ENCODE measurements around the gene NFU1. TPM values are rescaled to one million over a fixed set of nuclear protein-coding genes. Genes with fewer than 3 reads are reported as not detected.
"Not testable (repeated sequence)": the region's sequence is repeated elsewhere in the genome, so short reads cannot be mapped to it uniquely, and the experiment has no call there.

Gene NFU1
- total RNA-seq, 8 experiments from 2014 or later: 33.6 to 84.1 (median 62.4) TPM

DNA sequence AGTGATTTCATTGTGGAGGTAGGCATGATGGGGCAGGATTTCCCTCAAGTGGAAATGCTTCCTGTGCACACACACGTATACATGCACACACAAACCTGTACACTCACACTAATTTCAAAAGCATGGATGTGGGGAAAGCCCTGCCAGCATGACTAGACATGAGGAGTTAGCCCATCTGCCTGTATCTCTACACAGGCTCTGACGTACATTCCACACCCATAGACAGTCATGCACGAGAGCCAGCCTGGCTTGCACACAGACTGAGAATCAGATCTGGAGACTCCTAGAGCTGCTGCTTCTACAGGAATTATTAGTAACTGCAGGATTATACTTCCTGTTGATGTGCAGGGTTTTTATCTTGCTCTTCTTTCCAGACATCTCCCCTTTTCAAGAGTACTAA is 27.3 kb upstream of the NFU1 start:
- H3K4me1 ChIP-seq (replicated peaks in 1 of 2): no peaks in the 10 kb centered on the region
- WGBS, 10 experiments: 38 to 100% (median 97%) methylated on average over 1 to 2 of the region's 3 CpGs; no CpG with 5 or more reads in 6 of the 10 experiments
- ATAC-seq (replicated peaks in 6 of 8): peak in 3 of 8 experiments; percentile 31 to 100 (median 97)
- H3K4me3 ChIP-seq: no peak overlapping the region
- no peak overlapping the region for H3K27ac ChIP-seq
- in situ Hi-C loops (cut with MboI; ENCODE audit: low pct_unique_long_range_greater_than_20kb in 2 of 9, low sequenced_read_pairs in 9 of 9, unreplicated experiment in 9 of 9): no loop called here

DNA sequence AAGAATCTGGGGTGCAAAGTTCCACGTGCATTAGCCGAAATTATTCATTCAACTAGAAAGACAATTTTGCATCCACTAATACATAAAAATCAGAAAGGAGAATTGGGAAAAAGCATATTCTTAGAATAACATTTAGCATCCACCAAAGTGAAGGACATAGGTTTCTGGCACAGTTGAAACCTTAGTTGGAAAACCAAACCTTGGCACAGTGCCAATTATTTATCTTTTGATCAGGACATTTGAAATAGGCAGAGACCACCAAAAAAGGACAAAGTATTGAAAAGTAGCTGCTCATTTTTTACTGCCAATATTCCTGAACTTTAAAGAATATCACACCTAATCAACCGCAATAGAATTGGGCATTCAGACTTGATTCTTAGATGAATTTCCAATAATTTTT is 25.5 kb upstream of the NFU1 start:
- 94 to 100% (median 100%) methylated on average over 1 to 3 of the region's 3 CpGs for WGBS, 10 experiments
- H3K4me1 ChIP-seq (replicated peaks in 1 of 2): no peaks in the 10 kb centered on the region
- H3K27ac ChIP-seq: no peak overlapping the region
- no peak overlapping the region for H3K4me3 ChIP-seq
- no peak for ATAC-seq (replicated peaks in 6 of 8)
- in situ Hi-C loops (cut with MboI; ENCODE audit: low pct_unique_long_range_greater_than_20kb in 2 of 9, low sequenced_read_pairs in 9 of 9, unreplicated experiment in 9 of 9): no loop called here

DNA sequence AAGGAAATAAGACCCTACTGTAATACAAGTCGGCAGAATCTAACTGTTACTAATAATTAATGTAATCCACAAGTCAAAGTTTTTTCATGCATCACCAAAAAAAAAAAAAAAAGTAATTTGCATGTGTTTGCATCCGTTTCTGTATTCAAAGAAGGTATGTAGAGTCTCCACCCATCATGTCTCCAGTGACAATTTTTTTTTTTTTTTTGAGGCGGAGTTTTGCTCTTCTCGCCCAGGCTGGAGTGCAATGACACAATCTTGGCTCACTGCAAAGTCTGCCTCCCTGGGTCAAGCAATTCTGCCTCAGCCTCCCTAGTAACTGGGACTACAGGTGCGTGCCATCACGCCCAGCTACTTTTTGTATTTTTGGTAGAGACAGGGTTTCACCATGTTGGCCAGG is 24.2 kb upstream of the NFU1 start:
- no peak overlapping the region for H3K4me3 ChIP-seq

DNA sequence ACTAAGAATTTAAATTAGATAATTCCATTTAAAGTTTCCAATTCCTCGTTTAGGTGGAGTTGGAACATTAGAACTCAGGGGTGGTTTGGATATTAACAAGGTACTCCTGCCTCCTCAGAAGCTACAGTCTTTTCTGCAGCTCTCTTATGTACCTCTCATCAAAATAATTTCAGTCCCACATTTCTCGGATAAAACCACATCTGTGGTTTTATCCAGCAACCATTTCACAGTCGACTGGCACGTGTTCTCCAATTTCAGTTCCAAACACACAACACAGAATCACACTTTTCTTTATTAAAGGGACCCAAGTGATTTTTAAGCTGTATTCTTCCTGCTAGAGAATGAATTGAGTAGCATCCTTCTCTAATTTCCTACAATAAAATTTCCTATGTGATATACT is 22.7 kb upstream of the NFU1 start:
- Histone ChIP-seq H3K4me1 (replicated peaks in 1 of 2) (no peaks in the 10 kb centered on the region), H3K4me3 (no peak overlapping the region), H3K27ac (no peak overlapping the region)
- no peak for ATAC-seq (replicated peaks in 6 of 8)
- in situ Hi-C loops (cut with MboI; ENCODE audit: low pct_unique_long_range_greater_than_20kb in 2 of 9, low sequenced_read_pairs in 9 of 9, unreplicated experiment in 9 of 9): no loop called here
- 38 to 95% (median 83%) methylated on average over 1 to 4 of the region's 4 CpGs; no CpG with 5 or more reads in 1 of the 10 experiments for WGBS, 10 experiments

More for the DNA sequence above, 24.2 kb upstream of the NFU1 start:
- in situ Hi-C loops (cut with MboI; ENCODE audit: low pct_unique_long_range_greater_than_20kb in 2 of 9, low sequenced_read_pairs in 9 of 9, unreplicated experiment in 9 of 9): no loop called here
- Histone ChIP-seq H3K4me1 (replicated peaks in 1 of 2) (no peaks in the 10 kb centered on the region), H3K27ac (no peak overlapping the region)
- peak in 3 of 8 experiments; percentile 26 to 58 (median 52) for ATAC-seq (replicated peaks in 6 of 8)
- 43 to 100% (median 89%) methylated on average over 1 to 6 of the region's 6 CpGs; no CpG with 5 or more reads in 2 of the 10 experiments for WGBS, 10 experiments

DNA sequence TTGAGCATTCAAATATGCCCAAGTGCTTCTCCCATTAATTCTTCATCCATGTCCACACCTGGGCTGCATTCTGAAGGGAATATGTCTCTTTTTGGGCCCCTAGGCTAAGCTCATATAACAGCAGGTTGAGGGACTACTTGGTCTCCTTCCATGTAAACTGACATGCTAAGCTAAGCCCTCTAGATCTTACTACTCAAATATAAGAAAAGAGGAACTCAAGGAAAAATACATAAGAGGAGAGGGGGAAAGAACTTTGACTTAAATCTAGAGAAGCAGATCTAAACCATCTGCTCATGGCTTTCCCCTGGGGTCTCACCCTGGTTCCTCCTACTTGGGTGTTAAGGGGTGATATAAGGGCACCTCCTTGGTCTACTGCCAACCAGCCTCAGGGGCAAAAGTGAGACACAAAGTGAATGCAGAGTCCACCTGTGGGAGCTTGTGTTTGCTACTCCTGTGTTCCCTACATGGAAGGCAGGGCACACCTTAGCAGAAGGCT is 19.8 kb upstream of the NFU1 start:
- no peak for ATAC-seq (replicated peaks in 6 of 8)
- Histone ChIP-seq H3K4me3 (no peak overlapping the region), H3K27ac (no peak overlapping the region), H3K4me1 (replicated peaks in 1 of 2) (no peaks in the 10 kb centered on the region)
- in situ Hi-C loops (cut with MboI; ENCODE audit: low pct_unique_long_range_greater_than_20kb in 2 of 9, low sequenced_read_pairs in 9 of 9, unreplicated experiment in 9 of 9): no loop called here

DNA sequence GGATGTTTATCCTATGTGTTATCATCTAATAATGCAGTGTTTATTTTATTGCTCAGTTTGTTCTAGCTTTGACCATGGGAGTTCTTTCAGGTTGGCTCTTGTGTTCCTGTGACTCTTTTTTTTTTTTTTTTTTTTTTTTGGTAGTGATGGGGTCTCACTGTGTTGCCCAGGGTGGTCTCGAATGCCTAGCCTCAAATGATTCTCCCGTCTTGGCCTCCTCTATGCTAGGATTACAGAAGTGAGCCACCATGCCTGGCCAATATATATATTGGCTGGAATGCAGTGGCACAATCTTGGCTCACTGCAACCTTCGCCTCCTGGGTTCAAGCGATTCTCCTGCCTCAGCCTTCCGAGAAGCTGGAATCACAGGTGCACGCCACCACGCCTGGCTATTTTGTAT is 18.9 kb upstream of the NFU1 start:
- WGBS, 10 experiments: 88 to 100% (median 95%) methylated on average over 1 to 5 of the region's 7 CpGs; no CpG with 5 or more reads in 4 of the 10 experiments
- Histone ChIP-seq H3K4me1 (replicated peaks in 1 of 2) (no peaks in the 10 kb centered on the region), H3K4me3 (no peak overlapping the region), H3K27ac (no peak overlapping the region)
- ATAC-seq (replicated peaks in 6 of 8): no peak
- in situ Hi-C loops (cut with MboI; ENCODE audit: low pct_unique_long_range_greater_than_20kb in 2 of 9, low sequenced_read_pairs in 9 of 9, unreplicated experiment in 9 of 9): no loop called here

DNA sequence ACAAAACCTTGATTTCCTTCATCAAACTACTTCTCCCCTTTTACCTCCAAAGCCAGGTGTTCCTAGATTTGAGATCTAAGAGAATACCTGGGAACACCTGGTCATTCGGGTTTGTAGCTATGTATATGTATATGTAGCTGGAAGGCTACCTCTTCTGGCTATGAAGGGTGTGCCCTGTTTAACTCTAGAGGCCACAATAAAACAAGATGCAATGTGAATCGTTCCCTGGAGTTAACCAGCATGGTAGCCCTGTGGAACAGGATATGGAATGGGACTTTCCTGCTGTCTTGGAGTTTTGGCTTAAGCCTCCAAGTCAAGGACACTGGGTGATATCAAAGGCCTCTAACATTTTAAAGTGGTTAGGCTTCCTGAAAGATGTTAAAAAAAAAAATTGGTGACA is 17.7 kb upstream of the NFU1 start:
- H3K27ac ChIP-seq: no peak overlapping the region
- no peaks in the 10 kb centered on the region for H3K4me1 ChIP-seq (replicated peaks in 1 of 2)
- in situ Hi-C loops (cut with MboI; ENCODE audit: low pct_unique_long_range_greater_than_20kb in 2 of 9, low sequenced_read_pairs in 9 of 9, unreplicated experiment in 9 of 9): no loop called here
- ATAC-seq (replicated peaks in 6 of 8): no peak
- 89 to 100% (median 100%) methylated on average over 1 to 2 of the region's 2 CpGs; no CpG with 5 or more reads in 5 of the 10 experiments for WGBS, 10 experiments
- H3K4me3 ChIP-seq: no peak overlapping the region

DNA sequence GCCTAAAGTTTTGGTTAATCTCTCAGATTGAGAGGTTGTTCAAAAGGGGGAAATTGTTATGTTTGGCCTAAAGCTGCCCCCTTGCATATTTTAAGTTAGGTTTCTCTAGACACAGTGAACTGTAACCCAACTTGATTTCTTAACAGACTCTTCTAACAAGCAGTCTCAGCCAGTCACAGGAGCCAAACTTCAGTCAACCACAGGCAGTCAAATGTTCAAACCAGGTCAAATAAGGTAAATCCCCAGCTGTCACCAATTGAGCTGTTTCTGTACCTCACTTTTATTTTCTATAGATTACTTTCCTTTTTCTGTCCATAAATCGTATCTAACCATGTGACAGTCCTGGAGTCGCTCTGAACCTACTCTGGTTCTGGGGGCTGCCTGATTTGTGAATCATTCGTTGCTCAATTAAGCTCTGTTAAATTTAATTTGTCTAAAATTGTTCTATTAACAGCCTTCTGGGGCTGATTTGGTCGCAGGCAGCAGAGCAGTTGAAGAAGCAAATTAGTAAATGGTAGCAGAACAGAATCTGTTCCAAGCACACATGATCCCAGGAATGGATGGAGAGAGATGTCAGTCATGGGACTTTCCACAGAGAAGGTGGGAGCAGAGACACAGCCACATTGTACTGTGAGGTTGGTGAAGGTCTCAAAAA is 16.4 kb upstream of the NFU1 start:
- in situ Hi-C loops (cut with MboI; ENCODE audit: low pct_unique_long_range_greater_than_20kb in 2 of 9, low sequenced_read_pairs in 9 of 9, unreplicated experiment in 9 of 9): no loop called here
- H3K27ac ChIP-seq: no peak overlapping the region
- no peak overlapping the region for H3K4me3 ChIP-seq
- no peaks in the 10 kb centered on the region for H3K4me1 ChIP-seq (replicated peaks in 1 of 2)
- WGBS, 10 experiments: 20 to 96% (median 79%) methylated on average over 1 to 4 of the region's 4 CpGs
- peak in 1 of 8 experiments; percentile 39 for ATAC-seq (replicated peaks in 6 of 8)

DNA sequence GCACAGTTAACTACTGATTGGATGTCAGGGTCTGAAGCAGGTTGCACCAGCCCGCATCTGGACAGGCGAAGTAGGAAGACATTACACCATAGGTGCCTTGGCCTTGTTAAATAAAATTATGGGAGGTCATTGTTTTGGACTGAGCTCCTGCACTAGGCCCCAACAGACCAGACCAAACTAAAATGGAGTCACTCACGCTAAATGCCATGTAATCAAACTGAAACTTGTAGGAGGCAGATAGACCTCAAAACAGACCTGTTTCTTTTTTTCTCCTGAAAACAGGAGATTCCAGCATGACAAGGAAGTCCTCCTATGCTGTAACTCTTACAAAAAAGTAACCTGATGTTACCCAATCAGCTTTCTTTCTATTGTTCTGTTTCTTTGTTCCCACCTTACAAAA is 15.5 kb upstream of the NFU1 start:
- no peak overlapping the region for H3K4me3 ChIP-seq
- 71 to 100% (median 100%) methylated on average over 1 to 3 of the region's 3 CpGs; no CpG with 5 or more reads in 3 of the 10 experiments for WGBS, 10 experiments
- H3K27ac ChIP-seq: no peak overlapping the region
- no peak for ATAC-seq (replicated peaks in 6 of 8)
- no peaks in the 10 kb centered on the region for H3K4me1 ChIP-seq (replicated peaks in 1 of 2)
- in situ Hi-C loops (cut with MboI; ENCODE audit: low pct_unique_long_range_greater_than_20kb in 2 of 9, low sequenced_read_pairs in 9 of 9, unreplicated experiment in 9 of 9): no loop called here

DNA sequence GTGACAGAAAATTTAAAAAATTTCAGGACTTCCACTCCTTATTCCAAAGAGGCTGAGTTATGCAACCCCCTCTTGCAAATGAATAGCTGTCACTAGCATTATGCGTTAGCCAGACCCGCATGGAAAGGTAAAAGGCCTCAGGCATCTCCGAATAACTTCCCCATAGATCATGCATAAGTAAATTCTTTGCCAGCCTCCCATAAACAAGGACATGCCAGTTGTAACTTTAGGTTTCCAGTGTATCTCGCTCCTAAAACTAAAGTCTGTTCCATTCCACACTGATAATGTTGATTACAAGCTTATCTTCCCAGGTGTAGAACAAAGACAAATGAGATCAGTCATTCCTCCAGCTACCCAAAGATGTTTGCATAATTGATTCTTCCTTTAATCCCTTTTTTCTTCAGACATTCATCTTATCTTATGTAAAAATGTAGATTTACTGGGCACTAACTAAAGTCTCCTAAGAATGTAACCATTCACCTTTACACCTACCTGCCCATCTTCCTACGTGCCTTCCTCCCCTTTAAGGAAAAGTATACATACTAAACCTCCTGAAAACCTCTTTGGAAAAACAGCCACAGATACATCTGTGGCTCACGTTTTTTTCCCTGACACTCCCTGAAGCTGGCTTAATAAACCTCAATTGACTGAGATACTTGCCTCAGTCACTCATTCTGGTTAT is 13.6 kb upstream of the NFU1 start:
- 36 to 80% (median 63%) methylated on average over 1 to 6 of the region's 6 CpGs for WGBS, 10 experiments
- ATAC-seq (replicated peaks in 6 of 8): peak in 3 of 8 experiments; percentile 57 to 76 (median 71)
- no peaks in the 10 kb centered on the region for H3K4me1 ChIP-seq (replicated peaks in 1 of 2)
- in situ Hi-C loops (cut with MboI; ENCODE audit: low pct_unique_long_range_greater_than_20kb in 2 of 9, low sequenced_read_pairs in 9 of 9, unreplicated experiment in 9 of 9): no loop called here
- no peak overlapping the region for H3K27ac ChIP-seq
- H3K4me3 ChIP-seq: no peak overlapping the region

DNA sequence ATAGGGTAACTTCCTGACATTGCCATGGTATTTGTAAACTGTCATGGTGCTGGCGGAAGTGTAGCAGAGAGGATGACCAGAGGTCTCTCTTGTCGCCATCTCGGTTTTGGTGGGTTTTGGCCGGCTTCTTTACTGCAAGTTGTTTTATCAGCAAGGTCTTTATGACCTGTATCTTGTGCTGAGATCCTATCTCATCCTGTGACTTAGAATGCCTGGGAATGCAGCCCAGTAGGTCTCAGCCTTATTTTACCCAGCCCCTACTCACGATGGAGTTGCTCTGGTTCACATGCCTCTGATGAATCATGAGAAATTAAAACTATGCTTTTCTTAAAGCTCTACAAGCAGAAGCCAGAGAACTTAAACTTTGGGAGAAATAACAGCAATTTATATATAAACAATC is 12.7 kb upstream of the NFU1 start:
- Histone ChIP-seq H3K4me3 (no peak overlapping the region), H3K4me1 (replicated peaks in 1 of 2) (no peaks in the 10 kb centered on the region), H3K27ac (no peak overlapping the region)
- in situ Hi-C loops (cut with MboI; ENCODE audit: low pct_unique_long_range_greater_than_20kb in 2 of 9, low sequenced_read_pairs in 9 of 9, unreplicated experiment in 9 of 9): no loop called here
- 0 to 100% (median 93%) methylated on average over 1 to 5 of the region's 5 CpGs; no CpG with 5 or more reads in 1 of the 10 experiments for WGBS, 10 experiments
- ATAC-seq (replicated peaks in 6 of 8): no peak

DNA sequence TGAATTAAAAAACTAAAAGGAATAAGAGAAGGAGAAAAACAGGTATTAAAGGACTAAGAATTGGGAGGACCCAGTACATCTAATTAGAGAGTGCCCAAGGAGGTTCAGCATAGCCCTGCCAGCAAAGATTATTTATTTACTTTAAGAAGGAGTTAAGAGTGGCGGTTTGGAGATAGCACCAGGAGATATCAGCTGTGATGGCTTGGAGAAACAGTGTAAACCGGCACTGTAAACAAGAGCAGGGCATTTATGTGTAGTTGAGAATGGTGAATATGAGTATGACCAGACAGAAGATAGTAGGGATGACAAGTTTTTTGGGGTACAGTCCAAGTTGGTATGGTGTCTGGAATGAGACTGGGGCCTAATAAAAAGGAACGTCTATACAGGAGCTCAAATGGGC is 6.4 kb upstream of the NFU1 start:
- H3K27ac ChIP-seq; H3K4me1 ChIP-seq (replicated peaks in 1 of 2); ATAC-seq (replicated peaks in 6 of 8); in situ Hi-C loops (cut with MboI; ENCODE audit: low pct_unique_long_range_greater_than_20kb in 2 of 9, low sequenced_read_pairs in 9 of 9, unreplicated experiment in 9 of 9); H3K4me3 ChIP-seq: not testable (repeated sequence)
- WGBS, 10 experiments: 61 to 100% (median 89%) methylated on average over 1 to 3 of the region's 3 CpGs

DNA sequence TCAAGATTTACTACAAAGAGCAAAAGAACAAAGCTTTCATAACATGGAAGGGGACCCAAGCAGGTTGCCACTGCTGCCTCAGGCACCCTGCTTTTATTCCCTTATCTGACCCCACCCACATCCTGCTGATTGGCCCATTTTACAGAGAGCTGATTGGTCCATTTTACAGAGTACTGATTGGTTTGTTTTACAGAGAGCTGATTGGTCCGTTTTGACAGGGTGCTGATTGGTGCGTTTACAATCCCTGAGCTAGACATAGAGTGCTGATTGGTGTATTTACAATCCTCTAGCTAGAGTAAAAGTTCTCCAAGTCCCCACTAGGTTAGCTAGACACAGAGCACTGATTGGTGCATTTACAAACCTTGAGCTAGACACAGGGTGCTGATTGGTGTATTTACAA is 2.3 kb upstream of the NFU1 start:
- peaks cover 8 to 12% of the 10 kb centered on the region in 2 donors for H3K4me1 ChIP-seq (replicated peaks in 1 of 2)
- H3K27ac ChIP-seq; H3K4me3 ChIP-seq; in situ Hi-C loops (cut with MboI; ENCODE audit: low pct_unique_long_range_greater_than_20kb in 2 of 9, low sequenced_read_pairs in 9 of 9, unreplicated experiment in 9 of 9); ATAC-seq (replicated peaks in 6 of 8): not testable (repeated sequence)
- WGBS, 10 experiments: 93 to 100% (median 100%) methylated on average over 1 to 2 of the region's 2 CpGs; no CpG with 5 or more reads in 6 of the 10 experiments
